HCT116 (cell line): ENCODE results near the gene SLC16A5.

Source experiments
- CTCF ChIP-seq, 3 experiments: fragments of 200-600 bp in 1 of 3; sonication (generic) in 1 of 3; IDR thresholded peaks in 2 of 3; conservative IDR thresholded peaks in 1 of 3; 2 replicates each; pipeline ENCODE4 v1.5.1; 2012 to 2017; ENCODE audit warnings: low read depth in 2 of 3, low read length in 2 of 3, antibody characterized with exemption in 1 of 3, borderline replicate concordance in 1 of 3, control low read depth in 1 of 3, mild to moderate bottlenecking in 1 of 3, mixed read lengths in 1 of 3, mixed run types in 1 of 3, moderate library complexity in 1 of 3; ENCODE audit not compliant: insufficient read depth in 1 of 3
- ELF1 ChIP-seq: IDR thresholded peaks from 2 replicates; pipeline ENCODE4 v1.6.1; 2012; ENCODE audit warnings: low read depth, borderline replicate concordance
- EZH2phosphoT487 ChIP-seq: fragments of 200-600 bp; IDR thresholded peaks from 2 replicates; pipeline ENCODE4 v1.6.1; 2018; ENCODE audit warnings: antibody characterized with exemption, borderline replicate concordance

- TF ChIP-seq CTCF (IDR thresholded peaks at IDR 0.05 in 2 of 3, conservative IDR thresholded peaks at IDR 0.05 in 1 of 3; ENCODE audit: borderline replicate concordance in 1 of 3, insufficient read depth in 1 of 3, low read depth in 2 of 3, low read length in 2 of 3) (no peak), EZH2phosphoT487 (no peak), ELF1 (no peak)
Measured at GRCh38 chr17:75068750-75069149, 19.0 kb upstream of the SLC16A5 start.
